ENCODE data around the gene ZNF543.
"Not testable (repeated sequence)": the region's sequence is repeated elsewhere in the genome, so short reads cannot be mapped to it uniquely, and the experiment has no call there.

The ZNF543 gene

DNA sequence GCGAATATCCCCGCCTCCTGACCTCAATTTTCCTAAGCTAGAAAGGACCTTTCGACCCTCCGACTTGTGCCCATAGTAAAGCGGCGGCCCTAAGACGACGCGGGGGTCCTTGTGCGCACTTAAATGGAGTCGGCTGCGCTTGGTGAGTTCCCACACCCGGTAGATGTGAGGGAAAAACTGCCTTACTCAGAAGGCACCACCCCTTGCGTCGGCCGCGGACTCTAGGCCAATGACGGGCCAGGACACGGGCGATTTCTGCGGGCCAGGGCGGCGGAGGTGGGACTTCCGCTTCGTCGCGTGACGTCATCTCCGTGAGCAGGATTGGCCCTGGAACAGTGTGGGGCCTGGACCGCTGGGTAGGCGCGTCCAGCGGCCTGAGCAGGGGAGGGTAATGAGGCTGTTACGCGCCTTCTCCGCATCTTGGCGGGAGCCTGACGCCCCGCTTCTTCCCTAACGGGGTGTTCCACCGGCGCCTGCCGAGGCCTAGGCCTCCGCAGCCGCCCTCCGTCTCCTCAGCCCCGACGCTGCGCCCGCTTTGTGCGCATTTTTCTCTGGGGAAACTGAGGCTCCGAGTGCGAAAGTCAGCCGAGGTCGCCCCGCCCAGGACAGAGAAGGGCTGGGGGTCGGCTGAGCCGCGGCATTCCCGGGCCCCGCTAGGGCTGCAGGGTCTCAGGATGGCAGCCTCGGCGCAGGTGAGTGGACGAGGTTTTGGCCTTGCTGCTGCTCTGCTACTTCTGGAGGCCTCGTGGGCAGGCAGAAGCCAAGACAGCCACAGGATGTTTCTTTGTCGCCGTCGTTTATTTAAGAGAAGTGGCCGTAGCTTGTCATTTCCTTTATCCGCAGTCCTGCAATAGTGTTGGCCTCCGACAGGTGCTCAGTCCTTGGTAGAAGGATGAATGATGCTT, at the start of gene ZNF543:
ZNF543 (plus strand) TSS at position 293 of the 905 bp plus-strand sequence; CDS start at position 675, 382 bp downstream.
- peak; percentile 97 for DNase-seq (ENCODE audit: low spot score)
- FAIRE-seq = peak; percentile 93

DNA sequence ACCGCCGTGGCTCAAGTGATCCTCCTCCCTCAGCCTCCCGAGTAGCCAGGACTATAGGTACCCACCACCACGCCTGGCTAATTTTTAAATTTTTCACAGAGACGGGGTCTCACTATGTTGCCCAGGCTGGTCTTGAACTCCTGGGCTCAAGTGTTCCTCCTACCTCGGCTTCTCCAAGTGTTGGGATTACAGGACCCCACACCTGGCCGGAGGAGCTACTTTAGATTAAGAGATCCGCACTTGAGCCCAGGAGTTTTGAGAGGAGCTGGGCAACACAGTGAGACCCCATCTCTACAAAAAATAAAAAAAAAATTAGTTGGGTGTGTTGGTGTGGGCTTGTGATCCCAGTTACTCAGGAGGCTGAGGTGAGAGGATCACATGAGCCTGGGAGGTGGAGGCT, 49.0 kb upstream of the ZNF543 start:
- DNase-seq (ENCODE audit: low spot score) = no peak
- FAIRE-seq = no peak

DNA sequence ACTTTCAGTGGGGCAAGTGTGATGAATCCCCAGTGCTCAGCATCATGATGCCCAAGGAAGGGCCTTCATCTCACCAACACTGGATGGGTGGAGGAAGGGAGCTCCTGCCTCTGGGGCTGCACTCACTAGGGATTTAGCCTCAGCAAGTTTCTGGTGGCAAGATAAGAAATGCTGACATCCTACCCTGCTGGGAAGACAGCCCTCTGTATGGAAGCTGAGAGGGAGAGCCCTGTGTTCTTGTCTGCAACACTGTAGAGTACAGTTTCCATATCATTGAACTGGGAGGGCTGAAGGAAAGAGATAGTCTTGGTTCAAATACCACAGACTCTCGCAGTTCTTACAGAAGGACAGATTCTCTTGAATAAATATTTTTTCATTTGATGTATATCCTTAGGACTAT, 47.3 kb upstream of the ZNF543 start:
- no peak for FAIRE-seq
- DNase-seq (ENCODE audit: low spot score) = no peak

DNA sequence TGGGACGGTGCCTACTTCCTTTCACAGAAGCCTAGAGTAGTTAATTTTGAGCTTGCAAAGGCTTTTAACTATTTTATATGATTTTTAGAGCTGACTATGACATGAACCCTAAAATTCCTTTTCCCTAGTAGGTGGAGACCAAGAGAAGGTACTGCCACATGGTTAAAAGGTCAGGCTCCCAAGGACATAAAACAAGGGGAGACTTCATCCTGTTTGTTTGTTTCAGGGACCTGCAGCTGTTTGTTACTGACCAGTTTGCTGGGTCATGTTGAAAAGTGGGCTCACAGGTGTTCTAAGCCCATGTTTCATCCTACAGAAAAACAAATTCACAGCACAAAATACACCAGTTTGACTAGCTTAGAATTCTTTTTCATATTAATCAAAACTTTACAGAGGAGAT, 43.8 kb upstream of the ZNF543 start:
- no peak for DNase-seq (ENCODE audit: low spot score)
- no peak for FAIRE-seq

GRCh38 chr19:57278481-57278880, 41.8 kb upstream of the ZNF543 start:
- not testable (repeated sequence) for DNase-seq (ENCODE audit: low spot score); FAIRE-seq

- FAIRE-seq (peak; percentile 23), DNase-seq (ENCODE audit: low spot score) (peak; percentile 92)
Observed at GRCh38 chr19:57279418-57280164, 40.7 kb upstream of the ZNF543 start.

- DNase-seq (ENCODE audit: low spot score) (peak; percentile 96), FAIRE-seq (no peak)
Observed at GRCh38 chr19:57280165-57280961, 39.9 kb upstream of the ZNF543 start, which contains the start of gene ZNF460. Gene ZNF460, plus strand, starts transcription at chr19:57280485. Its CDS starts 322 bp downstream, at chr19:57280807.

DNA sequence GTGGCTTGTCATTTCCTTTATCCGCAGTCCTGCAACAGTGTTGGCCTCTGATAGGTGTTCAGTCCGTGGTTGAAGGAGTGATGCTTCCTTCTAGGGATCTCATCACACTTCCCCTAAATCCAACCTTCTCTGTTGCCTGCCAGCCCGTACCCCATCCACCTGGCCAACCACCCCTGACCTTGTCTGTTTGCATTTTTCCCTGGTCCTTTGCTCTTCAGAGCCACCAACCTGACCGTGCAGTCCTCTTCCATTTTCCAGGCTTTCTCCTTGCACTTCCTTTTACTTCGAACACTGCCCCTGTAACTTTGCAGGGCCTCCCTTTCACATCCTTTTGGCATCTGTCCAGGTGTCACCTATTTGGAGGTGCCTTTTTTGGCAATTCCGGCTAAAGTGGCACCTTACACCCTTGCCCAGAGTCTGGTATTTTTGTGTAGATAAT, 39.3 kb upstream of the ZNF543 start:
- FAIRE-seq = no peak
- DNase-seq (ENCODE audit: low spot score) = no peak

GRCh38 chr19:57282011-57282643, 38.1 kb upstream of the ZNF543 start:
- DNase-seq (ENCODE audit: low spot score) (no peak), FAIRE-seq (no peak)

DNA sequence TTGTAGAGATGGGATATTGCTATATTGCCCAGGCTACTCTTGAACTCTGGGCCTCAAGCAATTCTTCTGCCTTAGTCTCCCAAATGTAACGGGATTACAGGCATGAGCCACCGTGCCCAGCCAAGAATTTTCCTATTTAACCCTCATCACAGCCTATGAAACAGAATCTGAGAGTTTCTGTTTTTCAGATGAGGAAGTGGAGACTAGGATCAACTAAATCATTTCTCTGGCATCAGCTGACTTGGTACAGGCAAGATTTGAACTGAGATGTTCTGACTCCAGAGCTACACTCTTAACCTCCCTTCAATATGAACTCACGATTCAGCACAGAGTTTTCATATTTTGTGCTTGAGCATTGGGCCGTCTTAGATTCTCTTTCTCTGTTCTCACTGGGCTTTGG, 31.9 kb upstream of the ZNF543 start:
- no peak for FAIRE-seq

GRCh38 chr19:57290970-57291369, 29.3 kb upstream of the ZNF543 start:
- DNase-seq (ENCODE audit: low spot score) (no peak), FAIRE-seq (no peak)

More for the DNA sequence above, 31.9 kb upstream of the ZNF543 start:
- no peak for DNase-seq (ENCODE audit: low spot score)

GRCh38 chr19:57292547-57292946, 27.7 kb upstream of the ZNF543 start:
- DNase-seq (ENCODE audit: low spot score) = no peak

GRCh38 chr19:57293719-57294118, 26.6 kb upstream of the ZNF543 start:
- DNase-seq (ENCODE audit: low spot score) = no peak
- FAIRE-seq = no peak

More at GRCh38 chr19:57292547-57292946, 27.7 kb upstream of the ZNF543 start:
- FAIRE-seq = no peak

DNA sequence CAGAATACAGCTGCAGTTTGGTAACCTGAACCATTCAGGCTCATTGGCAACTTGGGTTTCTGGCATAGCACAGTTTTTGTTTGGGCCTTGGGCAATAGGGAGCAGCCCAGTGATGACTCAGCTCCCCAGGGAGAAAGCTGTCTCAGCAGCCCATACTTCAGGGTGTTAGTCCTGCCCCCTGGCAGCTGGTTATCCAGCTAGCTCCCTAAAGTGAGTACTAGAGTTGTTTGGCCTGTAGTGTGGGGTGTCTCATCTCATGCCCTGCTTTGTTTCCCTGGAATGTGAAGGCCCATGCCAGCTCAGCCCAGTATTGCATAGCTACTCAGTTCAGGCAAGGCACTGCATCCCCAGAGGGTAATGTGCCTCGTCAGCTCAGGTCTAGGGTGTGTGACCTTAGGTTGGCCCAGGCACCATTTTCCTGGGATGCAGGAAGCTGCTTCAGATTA, 18.2 kb upstream of the ZNF543 start:
- DNase-seq (ENCODE audit: low spot score) (peak; percentile 27), FAIRE-seq (no peak)

- FAIRE-seq = no peak
- DNase-seq (ENCODE audit: low spot score) = no peak
Observed at GRCh38 chr19:57302727-57303401, 17.4 kb upstream of the ZNF543 start.

- no peak for FAIRE-seq
- no peak for DNase-seq (ENCODE audit: low spot score)
Observed at GRCh38 chr19:57305056-57305455, 15.2 kb upstream of the ZNF543 start.

GRCh38 chr19:57308514-57308913, 11.8 kb upstream of the ZNF543 start:
- DNase-seq (ENCODE audit: low spot score) (no peak), FAIRE-seq (no peak)

GRCh38 chr19:57310792-57311191, 9.5 kb upstream of the ZNF543 start:
- FAIRE-seq (no peak), DNase-seq (ENCODE audit: low spot score) (no peak)

- no peak for FAIRE-seq
- DNase-seq (ENCODE audit: low spot score) = no peak
Observed at GRCh38 chr19:57314146-57314545, 6.1 kb upstream of the ZNF543 start.

- no peak for FAIRE-seq
- no peak for DNase-seq (ENCODE audit: low spot score)
Observed at GRCh38 chr19:57317503-57317902, 2.8 kb upstream of the ZNF543 start.
